GM10847 (cell line): ENCODE measurements around the gene G2E3.

Experiments
- POLR2A ChIP-seq: IDR thresholded peaks from 2 replicates; pipeline ENCODE4 v1.6.1; 2011; ENCODE audit not compliant: insufficient read length; ENCODE audit errors: extremely low read depth

G2E3 gene

DNA sequence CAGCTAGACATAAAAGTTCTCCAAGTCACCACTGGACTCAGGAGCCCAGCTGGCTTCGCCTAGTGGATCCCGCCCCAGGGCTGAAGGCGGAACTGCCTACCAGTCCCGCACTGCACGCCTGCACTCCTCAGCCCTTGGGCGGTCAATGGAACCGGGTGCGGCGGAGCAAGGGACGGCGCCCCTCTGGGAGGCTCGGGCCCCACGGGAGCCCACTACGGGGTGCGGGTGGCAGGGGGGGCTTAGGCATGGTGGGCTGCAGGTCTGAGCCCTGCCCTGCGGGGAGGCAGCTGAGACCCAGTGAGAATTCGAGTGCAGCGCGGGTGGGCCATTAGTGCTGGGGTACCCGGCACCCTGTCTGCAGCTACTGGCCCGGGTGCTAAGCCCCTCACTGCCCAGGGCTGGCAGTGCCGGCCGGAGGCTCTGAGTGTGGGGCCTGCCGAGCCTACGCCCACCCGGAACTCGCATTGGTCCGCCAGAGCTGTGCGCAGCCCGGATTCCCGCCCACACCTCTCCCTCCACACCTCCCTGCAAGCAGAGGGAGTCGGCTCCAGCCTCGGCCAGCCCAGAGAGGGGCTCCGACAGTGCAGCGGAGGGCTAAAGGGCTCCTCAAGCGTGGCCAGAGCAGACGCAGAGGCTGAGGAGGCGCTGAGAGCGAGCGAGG is 11.4 kb upstream of the G2E3 start:
- TF ChIP-seq POLR2A = no peak

DNA sequence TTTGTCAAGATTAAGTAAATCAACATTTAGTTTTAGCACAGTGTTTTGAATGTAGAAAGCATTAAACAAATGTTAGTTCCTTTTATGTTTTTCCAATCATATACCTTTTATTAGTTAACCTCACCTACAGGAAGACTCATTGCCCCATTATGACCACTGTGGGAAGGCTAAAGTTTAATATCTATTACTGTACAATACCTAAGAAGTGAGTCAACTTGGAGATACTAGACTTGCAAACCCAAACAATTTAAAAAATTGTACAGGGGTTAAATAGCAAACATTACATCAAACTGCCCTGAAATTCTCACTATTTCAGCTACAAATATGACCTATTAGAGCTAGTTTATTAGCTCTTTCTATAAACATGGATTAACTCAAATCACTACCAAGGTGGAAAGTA is 8.6 kb upstream of the G2E3 start:
- no peak for TF ChIP-seq POLR2A

DNA sequence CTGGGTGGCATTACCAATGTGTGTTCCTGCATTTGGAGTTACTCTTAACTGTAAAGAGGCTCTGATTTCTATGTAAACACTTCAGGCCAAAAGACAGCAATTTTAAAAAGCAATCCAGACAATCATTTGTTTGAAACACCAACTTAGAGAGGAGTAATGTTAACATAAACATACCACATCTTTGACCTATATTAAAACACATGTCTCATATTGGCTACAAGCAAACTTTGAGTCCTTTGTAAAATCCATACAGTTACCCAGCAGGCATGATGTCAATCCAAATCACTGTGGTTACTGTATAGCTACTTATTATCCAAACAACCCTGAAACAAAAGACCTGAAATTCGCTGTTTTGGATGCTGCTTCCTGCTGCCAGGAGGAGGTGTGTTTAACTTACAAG is 7.5 kb upstream of the G2E3 start:
- no peak for TF ChIP-seq POLR2A

DNA sequence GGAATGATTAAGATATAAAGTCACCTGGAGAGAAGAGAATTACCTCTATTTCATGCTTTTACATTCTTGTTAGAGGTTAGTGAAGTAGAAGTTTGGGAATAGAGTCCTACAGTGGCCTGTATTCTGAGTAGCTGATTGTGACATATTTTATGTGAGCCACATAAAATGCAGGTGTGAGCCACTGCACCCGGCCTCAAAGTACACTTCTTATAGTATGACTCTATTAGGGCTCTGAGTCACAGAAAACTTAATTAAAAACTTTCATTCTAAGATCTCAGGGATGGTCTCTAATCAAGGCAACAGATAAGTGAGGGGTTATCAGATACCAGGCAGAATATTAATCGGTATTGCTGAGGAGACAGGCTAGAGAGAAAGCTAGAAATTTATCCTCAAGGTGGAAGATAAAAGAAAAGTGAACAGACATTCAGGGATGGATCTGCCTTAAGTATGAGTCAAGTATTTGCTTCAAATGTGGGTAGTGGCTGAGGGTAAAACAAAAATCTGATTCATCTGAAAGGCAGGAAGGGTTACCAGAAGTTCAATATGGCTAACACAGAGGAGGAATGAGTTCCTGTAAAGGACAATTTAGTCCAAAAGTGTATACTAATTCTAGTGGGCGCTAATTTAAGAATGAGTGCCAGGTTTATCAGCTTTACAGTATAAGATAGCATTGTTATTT is 5.5 kb upstream of the G2E3 start:
- no peak for TF ChIP-seq POLR2A

DNA sequence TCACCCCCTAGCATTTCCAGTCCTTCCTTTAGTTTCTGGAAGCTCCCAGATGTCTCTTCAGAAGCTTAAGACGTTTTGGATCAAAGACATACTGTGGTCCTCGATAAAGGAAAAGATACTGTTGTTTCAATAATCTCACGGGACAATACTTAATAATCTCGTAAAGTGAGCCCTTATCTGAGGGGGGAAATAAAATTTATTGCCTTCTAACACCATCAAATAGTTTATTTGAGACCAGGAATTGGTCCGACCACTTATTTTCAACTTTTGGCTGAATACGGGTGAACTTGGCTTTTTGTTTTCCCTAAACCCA is 640 bp upstream of the G2E3 start:
- no peak for TF ChIP-seq POLR2A

DNA sequence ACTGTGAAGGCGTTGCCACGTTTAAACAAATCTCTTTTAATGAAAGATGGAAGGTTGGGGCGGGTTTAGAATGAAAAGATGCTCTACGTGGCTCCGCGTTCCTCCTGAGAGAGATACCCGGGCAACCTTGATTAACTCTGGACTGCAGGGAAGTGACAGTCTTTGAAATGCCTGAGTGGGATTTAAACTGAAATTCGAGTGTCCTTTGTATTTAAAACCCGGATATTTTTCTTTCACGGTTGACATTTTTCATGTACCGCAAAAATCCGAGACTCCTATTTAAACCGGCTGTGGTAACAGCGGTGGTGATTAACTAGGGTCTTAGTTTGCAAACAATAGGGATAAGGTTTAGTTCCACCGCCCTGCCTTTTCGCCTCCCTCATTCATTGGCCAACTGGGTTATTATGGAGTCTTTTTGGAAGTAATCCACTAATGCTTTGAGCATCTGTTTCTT is 707 bp downstream of the G2E3 start:
- TF ChIP-seq POLR2A = no peak

DNA sequence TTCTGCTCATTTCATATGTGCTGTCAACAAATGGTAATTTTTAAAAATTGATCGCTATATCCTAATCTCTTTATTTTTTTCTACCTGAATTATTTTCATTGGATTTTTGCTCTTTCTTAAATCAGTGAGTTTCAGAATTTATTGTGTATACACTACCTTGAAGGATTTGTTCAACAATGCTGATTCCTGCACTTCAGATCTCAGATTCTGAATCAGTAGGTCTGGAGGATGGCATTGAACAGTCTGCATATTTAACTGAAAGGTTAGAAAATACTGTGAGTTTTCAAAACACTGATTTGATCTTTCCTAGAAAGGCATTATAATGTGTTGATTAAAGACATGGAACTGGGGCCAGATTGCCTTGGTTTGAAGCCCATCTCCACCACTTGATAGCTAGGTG is 1.6 kb downstream of the G2E3 start:
- TF ChIP-seq POLR2A = no peak

DNA sequence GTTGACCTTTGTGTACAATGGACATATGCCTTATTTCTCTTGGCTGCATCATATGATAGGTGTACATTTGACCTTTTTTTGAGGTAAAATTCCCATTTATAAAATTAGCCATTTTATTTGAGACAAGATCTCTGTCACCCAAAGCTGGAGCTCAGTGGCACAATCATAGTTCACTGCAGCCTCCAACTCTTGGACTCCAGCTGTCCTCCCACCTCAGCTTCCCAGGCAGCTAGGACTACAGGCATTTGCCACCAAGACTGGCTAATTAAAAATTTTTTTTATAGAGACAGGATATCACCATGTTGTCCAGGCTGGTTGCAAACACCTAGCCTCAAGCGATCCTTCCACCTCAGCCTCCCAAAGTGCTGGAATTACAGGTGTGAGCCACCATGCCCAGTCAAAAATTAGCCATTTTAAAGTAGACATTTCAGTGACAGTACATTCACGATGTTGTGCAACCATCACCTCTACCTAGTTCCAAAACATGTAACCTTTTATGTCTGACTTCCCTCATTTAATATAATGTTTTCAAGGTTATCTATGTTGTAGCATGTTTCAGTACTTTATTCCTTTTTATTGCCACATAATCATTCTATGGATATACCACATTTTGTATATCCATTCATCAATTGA is 5.4 kb downstream of the G2E3 start:
- no peak for TF ChIP-seq POLR2A

DNA sequence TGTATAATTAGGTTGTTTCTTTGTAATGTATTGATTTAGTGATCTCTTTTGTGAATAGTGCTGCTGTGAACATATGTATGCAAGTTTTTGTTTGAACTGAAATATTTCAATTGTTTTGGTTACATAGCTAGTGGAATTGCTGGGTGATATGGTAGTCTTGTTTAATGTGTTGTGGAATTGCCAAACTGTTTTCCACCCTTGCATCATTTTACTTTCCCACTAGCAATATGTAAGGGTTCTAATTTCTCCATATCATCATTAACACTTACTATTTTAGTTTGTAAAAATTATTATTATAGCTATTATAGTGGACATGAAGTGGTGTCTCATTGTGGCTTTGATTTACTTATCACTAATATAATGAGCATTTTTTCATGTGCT is 5.9 kb downstream of the G2E3 start:
- TF ChIP-seq POLR2A = no peak

DNA sequence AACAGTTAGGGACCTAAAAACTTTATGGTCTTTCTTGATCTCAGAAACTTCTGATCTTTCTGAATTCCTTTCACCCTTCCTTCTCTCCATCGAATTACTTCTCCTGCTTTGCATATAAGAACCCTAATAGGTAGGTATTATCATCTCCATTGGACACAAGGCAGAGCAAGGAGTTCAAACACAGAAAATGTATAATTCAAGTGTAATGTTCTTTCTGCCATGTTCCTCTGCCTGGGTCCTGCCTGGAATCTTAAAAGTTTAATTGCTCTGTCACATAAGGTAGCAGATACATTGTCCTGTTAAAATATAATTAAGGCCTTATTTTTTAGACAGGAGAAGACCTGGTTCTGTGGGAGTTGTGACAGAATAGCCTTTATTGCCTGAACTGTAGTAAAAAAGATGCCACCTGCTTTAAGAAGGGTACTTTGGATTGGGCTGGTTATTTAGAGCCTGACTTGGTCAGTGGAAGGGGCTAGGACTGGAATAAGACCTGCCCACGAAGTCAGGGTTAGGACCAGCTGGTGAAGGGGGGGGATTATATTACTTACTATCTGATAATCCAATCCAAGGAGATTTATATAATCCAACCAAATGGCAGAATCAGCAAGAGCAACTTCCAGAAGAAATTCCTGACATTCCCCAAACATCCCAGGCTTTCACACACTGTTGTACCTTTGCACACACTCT is 10.4 kb downstream of the G2E3 start:
- no peak for TF ChIP-seq POLR2A

DNA sequence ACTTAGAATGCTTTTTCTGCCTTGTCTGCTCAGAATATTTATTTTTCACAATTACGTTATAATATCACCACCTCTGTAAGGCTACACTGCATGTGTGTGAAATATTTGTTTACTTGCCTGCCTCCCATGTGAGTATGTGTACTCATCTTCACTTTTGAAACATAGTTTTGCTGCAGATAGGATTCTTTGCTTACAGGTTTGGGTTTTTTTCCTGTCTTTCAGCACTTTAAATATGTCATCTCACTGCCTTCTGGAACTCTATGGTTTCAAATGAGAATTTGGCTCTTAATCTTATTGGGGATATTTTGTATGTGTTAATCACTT is 10.9 kb downstream of the G2E3 start:
- TF ChIP-seq POLR2A = no peak

DNA sequence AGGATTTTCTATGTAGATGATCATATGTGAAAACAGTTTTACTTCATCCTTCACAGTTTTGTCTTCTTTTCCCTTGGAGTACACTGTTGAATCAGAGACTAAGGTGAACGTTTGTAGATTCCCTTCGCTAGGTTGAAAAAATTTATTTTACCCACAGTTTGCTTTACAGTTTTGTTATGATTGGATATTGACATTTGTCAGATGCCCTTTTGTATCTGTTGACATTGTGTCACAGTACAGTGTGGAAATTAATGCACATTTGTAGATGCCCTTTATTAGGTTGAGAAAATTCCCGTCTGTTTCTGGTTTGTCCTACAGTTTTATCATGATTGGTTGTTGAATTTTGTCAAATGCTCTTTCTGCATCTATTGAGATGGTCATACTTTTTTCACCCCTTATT is 13.3 kb downstream of the G2E3 start:
- TF ChIP-seq POLR2A = no peak

DNA sequence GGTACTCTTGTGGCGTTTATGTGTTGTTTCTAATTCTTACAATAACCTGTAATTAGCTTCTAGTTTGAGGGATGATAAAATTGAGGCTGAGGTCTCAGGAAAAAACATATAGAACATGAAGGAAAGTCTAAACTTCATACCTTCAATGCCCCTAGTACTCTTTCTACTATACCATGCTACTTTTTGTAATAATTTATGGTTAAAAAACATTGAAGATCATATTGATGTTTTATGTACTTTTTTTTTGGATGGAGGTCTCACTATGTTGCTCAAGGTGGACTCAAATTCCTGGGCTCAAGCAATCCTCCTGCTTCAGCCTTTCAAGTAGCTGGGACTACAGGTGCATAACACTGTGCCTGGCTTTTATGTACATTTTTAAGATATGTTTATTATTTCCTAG is 13.8 kb downstream of the G2E3 start:
- TF ChIP-seq POLR2A = no peak

DNA sequence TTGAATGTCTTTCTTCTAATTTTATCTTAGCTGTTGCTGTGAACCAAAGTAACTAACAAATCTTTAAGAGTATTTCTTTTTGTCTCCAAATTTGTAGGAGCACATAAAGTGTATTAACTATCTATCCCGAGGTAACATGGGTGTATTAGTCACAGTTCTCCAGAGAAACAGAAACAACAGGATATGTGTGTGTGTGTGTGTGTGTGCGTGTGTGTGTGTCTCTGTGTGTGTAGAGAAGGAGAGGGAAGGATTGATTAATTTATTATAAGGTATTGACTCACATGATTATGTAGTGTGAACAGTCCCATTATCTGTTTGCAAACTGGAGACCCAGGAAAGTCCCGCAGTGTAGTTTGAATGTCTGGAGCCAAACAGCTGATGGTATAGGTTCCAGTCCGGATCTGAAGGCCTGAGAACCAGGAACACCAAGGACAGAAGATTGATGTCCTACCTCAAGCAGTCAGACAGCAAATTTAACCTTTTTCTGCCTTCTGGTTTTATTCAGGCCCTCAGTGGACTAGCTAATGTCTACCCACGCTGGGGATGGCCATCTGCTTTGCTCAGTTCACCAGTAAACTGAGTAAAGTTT is 14.4 kb downstream of the G2E3 start:
- no peak for TF ChIP-seq POLR2A

DNA sequence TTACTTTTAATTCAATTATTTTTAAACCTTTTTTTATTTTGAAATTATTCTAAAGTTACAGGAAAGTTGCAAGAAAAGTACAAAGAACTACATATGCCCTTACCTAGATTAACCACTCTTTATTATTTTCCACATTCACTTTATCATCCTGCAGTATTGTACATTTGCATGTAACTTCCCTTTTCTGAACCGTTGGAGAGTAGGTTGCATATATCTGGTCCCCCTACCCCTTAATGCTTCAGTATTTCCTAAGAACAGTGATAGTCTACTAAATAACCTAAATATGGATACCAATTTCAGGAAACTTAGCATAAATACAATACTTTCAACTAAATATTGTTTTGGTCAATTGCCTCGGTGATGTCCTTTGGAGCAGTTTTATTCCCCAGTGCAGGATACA is 15.0 kb downstream of the G2E3 start:
- no peak for TF ChIP-seq POLR2A

DNA sequence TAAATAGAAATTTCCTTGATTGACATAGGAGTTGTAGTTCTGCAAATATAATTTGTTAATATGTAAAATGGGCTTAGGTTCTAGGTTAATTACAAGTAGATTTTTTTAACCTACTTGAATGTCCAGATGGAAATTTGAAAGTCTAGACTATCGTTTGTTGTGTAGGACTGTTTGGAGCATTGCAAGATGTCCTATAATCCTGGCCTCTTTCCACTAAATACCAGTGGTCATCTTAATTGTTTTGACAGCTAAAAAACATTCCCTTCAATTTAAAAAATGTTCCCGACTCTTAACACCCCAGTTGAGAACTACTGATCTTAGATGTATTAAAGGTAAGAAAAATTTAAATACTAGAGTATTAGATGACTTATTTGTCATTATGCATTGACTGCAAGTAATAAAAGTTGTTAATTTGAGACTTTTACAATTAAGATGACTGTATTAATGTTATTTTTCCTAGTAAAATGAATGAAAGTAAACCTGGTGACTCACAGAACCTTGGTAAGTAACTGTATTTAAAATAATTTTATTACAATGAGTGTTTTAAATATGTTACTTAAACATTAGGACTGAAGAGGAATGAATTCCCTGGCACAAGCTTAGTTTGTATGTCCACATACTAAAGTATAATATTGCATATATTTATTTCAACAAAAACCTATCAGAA is 21.8 kb downstream of the G2E3 start:
- TF ChIP-seq POLR2A = no peak

DNA sequence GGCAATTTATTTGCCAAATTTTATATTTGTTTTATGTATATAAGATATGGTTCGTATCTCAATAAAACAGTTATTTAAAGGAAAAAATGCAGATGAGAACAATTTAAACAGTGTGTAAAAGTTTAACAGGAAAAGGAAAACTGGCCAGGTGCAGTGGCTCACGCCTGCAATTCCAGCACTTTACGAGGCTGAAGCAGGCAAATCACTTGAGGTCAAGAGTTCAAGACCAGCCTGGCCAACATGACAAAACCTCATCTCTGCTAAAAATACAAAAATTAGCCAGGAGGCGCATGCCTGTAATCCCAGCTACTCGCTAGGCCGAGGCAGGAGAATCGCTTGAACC is 22.3 kb downstream of the G2E3 start:
- TF ChIP-seq POLR2A = no peak
